NT2/D1 (cell line): ENCODE measurements around the gene ZC3H13.

Experiments used
- DNase-seq: peaks from one replicate; pipeline ENCODE4 v3.0.0-alpha.2; 2011; ENCODE audit warnings: low read depth, low spot score
- H3K27me3 ChIP-seq: 2 replicates; pipeline ENCODE4 v1.6.0; 2011; ENCODE audit warnings: mild to moderate bottlenecking; ENCODE audit not compliant: insufficient read length, insufficient read depth
- H3K36me3 ChIP-seq: 2 replicates; pipeline ENCODE4 v1.6.1; 2011; ENCODE audit warnings: mild to moderate bottlenecking, low read length, mixed read lengths; ENCODE audit not compliant: insufficient read depth, insufficient read length
- H3K4me1 ChIP-seq: 2 replicates; pipeline ENCODE4 v1.5.1; 2011; ENCODE audit not compliant: insufficient read depth, insufficient read length
- H3K4me3 ChIP-seq: 2 replicates; pipeline ENCODE4 v1.5.1; 2011; ENCODE audit warnings: low read depth; ENCODE audit not compliant: insufficient read length
- H3K9ac ChIP-seq: 2 replicates; pipeline ENCODE4 v1.6.0; 2011; ENCODE audit warnings: low read depth; ENCODE audit not compliant: insufficient read length
- H3K9me3 ChIP-seq: 2 replicates; pipeline ENCODE4 v1.5.1; 2011; ENCODE audit warnings: mild to moderate bottlenecking, low read length; ENCODE audit not compliant: insufficient read depth
- SUZ12 ChIP-seq: IDR thresholded peaks from 2 replicates; pipeline ENCODE4 v1.6.1; 2011; ENCODE audit not compliant: insufficient read length, insufficient read depth; ENCODE audit errors: extremely low read depth
- YY1 ChIP-seq: IDR thresholded peaks from 2 replicates; pipeline ENCODE4 v1.6.1; 2011; ENCODE audit not compliant: insufficient read length, insufficient read depth
- ZNF274 ChIP-seq: IDR thresholded peaks from 2 replicates; pipeline ENCODE4 v1.6.1; 2011; ENCODE audit warnings: mild to moderate bottlenecking, low read depth, low read length

The ZC3H13 gene

DNA sequence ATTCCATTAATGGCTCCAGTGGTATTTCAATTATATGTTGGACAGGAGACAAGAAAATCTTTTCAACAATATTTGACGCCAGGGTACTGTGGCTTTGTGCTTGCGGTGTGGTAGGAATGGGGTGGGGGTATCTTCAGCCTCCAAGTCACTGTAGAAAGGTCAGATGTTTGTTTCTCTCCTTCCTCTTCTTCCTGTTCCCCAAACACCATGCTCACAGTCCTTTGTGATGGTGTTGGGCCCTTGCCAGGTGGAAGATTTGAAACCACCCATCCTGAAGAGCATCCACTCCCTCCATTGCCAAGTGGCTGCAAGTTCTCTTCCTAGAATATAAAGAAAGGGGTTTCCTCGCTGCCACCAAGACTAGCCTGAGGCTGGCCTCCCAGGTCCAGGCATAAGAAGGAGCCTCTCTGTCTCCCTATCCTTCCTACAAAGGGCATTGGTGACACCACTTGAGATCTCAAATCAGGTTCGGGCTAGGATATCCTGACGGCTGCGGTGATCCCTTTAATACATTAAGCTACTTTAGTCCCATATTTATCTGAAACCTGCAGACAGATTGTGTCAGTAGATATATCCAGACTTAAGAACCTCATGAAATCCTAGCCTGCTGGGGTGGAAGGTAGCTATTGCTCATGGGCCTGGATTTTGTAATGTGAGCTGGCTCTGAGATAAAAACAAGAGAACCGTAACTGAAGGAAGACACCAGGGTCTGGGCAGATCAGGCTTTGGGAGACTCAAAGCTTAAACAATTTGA lies 136.7 kb downstream of the ZC3H13 start:
- H3K9me3 ChIP-seq: 0 out of 2 replicates have a peak, but pooled peaks cover 7% of the 10 kb centered on the region
- H3K27me3 ChIP-seq: no peaks in the 10 kb centered on the region
- no peak overlapping the region for H3K4me3 ChIP-seq
- DNase-seq: no peak
- H3K4me1 ChIP-seq: no peaks in the 10 kb centered on the region
- H3K9ac ChIP-seq: no peak overlapping the region
- no peaks in the 10 kb centered on the region for H3K36me3 ChIP-seq
- TF ChIP-seq SUZ12 (no peak), YY1 (no peak), ZNF274 (no peak)

DNA sequence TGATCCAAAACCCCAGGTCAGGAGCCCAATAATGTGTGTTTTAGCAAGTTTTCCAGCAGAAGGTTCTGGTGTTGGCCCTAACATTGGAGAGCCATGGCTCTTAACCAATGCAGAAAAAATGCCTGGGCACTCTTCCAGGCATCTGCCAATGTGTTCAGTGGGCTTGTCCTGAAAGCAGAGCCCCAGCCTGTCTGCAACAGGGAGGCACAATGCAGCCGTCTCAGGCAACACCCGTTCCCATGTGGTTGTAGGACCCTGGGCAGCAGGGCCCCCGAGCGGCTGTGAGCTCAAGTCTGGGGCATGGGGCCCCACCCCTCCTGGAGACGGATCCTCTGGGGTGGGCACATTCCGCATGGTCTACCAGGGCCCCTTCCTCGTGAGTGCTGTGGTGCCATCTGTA lies 142.9 kb downstream of the ZC3H13 start:
- 0 out of 2 replicates have a peak, but pooled peaks cover 7% of the 10 kb centered on the region for H3K9me3 ChIP-seq
- H3K9ac ChIP-seq: no peak overlapping the region
- H3K27me3 ChIP-seq: no peaks in the 10 kb centered on the region
- H3K4me3 ChIP-seq: no peak overlapping the region
- no peak for DNase-seq
- TF ChIP-seq SUZ12 (no peak), ZNF274 (no peak), YY1 (no peak)
- no peaks in the 10 kb centered on the region for H3K36me3 ChIP-seq
- H3K4me1 ChIP-seq: no peaks in the 10 kb centered on the region

DNA sequence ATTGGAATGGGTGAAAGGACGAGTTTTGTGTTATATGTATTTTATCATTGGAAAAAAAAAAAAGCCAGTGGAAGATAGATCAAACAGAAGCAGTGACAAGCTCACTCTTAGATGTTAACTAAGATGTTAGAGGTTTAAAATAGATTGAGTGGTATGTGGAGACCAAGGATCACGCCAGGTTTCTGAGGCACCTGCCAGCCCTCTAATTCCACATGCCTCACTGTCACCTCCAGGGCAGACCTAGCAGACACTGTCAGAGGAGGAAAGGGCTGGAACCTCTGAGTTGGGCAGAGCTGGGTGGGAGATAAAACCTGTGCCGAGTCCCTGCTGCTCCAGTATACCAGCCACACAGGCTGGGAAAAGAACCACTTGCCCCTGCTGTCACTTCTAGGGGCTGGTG lies 143.5 kb downstream of the ZC3H13 start:
- DNase-seq: no peak
- H3K36me3 ChIP-seq: no peaks in the 10 kb centered on the region
- H3K4me1 ChIP-seq: no peaks in the 10 kb centered on the region
- no peak overlapping the region for H3K9ac ChIP-seq
- TF ChIP-seq ZNF274: no peak
- TF ChIP-seq SUZ12: no peak
- TF ChIP-seq YY1: no peak
- no peak overlapping the region for H3K4me3 ChIP-seq
- 0 out of 2 replicates have a peak, but pooled peaks cover 7% of the 10 kb centered on the region for H3K9me3 ChIP-seq
- no peaks in the 10 kb centered on the region for H3K27me3 ChIP-seq

DNA sequence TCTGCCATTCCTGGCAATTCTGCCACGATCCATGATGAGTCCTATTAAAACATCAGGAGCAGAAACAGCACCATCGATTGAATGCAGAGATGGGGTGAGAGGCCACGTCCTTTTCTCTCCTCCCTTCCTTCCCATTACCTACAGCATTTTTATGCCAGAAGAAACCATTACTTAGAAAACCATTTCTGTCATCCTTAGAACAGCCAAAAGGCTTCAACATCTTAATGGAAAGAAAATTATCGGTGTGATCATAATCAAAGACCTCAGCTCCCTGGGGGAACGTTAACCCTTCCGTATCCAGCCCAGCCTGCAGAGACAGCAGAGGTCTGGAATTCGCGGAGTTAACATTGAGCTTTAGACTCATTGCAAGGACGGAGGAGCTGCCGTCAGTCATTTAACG lies 145.0 kb downstream of the ZC3H13 start:
- Histone ChIP-seq H3K4me3 (no peak overlapping the region), H3K9ac (no peak overlapping the region), H3K9me3 (0 out of 2 replicates have a peak, but pooled peaks cover 7% of the 10 kb centered on the region), H3K36me3 (no peaks in the 10 kb centered on the region), H3K4me1 (no peaks in the 10 kb centered on the region), H3K27me3 (no peaks in the 10 kb centered on the region)
- no peak for DNase-seq
- no peak for TF ChIP-seq YY1
- no peak for TF ChIP-seq SUZ12
- TF ChIP-seq ZNF274: no peak
